HL-60 (cell line): ENCODE data around the gene AFDN.

Source experiments
- POLR2AphosphoS5 ChIP-seq: IDR thresholded peaks from 2 replicates; pipeline ENCODE4 v1.6.1; 2012; ENCODE audit warnings: low read depth
- TF ChIP-seq, protein P1 (sequence below): IDR thresholded peaks from one replicate; pipeline ENCODE4 v1.5.1; 2011; ENCODE audit warnings: low read length, control low read depth, inconsistent platforms; ENCODE audit not compliant: insufficient read depth

DNA sequence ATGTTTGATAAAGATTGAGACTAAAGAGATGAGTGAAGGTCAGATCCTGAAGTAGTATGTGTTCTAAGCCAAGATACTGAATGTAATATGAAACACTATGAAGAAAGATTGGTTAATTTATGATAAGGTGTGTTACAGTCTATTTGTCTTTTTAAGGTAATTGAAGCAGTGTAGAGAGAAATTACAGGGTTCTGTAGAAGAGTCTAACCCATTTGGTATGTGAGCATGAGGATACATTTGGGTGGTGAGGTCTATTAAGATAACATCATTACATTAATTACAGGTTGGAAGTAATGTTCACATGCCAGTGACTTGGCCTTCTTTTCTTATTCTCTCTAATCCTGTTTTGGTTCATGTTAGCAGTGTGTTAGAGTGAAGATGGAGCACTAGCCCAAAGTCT is 61.4 kb downstream of the AFDN start:
- TF ChIP-seq, protein P1, sequence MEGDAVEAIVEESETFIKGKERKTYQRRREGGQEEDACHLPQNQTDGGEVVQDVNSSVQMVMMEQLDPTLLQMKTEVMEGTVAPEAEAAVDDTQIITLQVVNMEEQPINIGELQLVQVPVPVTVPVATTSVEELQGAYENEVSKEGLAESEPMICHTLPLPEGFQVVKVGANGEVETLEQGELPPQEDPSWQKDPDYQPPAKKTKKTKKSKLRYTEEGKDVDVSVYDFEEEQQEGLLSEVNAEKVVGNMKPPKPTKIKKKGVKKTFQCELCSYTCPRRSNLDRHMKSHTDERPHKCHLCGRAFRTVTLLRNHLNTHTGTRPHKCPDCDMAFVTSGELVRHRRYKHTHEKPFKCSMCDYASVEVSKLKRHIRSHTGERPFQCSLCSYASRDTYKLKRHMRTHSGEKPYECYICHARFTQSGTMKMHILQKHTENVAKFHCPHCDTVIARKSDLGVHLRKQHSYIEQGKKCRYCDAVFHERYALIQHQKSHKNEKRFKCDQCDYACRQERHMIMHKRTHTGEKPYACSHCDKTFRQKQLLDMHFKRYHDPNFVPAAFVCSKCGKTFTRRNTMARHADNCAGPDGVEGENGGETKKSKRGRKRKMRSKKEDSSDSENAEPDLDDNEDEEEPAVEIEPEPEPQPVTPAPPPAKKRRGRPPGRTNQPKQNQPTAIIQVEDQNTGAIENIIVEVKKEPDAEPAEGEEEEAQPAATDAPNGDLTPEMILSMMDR = no peak
- TF ChIP-seq POLR2AphosphoS5 = no peak
